NCI-H2196 (cell line): ENCODE results near the gene ZC2HC1C.
"Not testable (repeated sequence)": the region's sequence is repeated elsewhere in the genome, so short reads cannot be mapped to it uniquely, and the experiment has no call there.

ENCODE experiments used
- DNase-seq: peaks from one replicate; lab custom pipeline; 2025; ENCODE audit not compliant: unreplicated experiment; lab: John Stamatoyannopoulos, UW

The ZC2HC1C gene

DNA sequence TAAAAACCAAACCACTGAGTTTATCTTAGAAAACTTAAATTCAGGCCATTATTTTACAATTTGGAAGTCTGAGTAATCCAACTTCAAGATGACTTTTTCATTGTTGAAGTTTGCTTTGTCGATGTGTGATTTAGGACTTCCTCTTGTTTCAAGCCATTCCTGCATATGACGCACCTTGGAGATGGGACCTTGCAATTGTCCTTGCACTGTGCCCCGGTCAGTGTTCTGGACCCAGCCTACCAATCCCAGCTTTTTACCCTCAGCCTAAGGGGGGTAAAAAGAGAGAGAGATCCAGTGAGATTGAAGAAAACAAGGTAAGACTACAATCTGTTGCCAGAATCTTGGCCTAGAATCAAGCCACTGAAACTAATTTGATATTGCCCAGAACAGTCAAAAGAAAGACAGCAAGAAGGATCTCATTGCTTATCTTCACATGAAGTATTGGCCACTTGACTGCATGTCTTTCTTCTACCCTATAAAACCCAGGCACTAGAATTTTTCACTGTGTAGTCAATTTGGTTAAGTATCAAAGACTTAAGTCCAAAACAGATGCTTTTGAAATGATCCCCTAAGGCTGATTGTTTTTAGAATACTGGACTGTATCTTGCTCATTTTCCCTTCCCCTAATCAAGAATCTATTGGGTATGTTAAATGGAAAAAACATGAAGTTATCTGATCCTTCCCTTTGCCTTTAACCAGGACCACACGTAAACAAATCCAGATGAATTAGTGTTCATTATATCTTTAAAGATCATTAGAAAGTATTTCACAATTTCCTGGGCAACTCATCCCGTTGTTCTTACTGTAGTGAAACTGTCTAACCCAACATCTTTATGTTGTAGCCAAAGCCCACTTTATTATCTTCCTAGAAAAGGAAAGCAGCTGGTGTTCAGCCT, 15.8 kb upstream of the ZC2HC1C start:
- no peak for DNase-seq

DNA sequence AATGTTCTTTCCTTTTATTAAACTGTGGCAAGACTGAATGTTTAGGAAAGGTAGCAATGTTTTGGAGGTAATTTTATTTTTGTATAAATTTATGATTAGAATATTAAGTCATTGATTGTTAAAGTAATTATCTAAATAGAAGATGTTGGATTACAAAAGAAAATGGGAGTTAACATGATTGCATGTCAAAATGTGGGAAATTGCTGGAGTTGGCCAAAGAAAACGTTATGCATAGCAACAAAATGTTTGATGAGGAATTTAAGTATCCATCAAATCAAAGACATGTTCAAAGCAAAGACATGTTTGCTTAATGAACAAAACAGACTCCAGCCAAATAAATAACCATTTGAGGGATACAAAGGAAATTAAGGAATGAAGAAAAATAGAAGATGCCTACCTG, 15.0 kb upstream of the ZC2HC1C start:
- no peak for DNase-seq

DNA sequence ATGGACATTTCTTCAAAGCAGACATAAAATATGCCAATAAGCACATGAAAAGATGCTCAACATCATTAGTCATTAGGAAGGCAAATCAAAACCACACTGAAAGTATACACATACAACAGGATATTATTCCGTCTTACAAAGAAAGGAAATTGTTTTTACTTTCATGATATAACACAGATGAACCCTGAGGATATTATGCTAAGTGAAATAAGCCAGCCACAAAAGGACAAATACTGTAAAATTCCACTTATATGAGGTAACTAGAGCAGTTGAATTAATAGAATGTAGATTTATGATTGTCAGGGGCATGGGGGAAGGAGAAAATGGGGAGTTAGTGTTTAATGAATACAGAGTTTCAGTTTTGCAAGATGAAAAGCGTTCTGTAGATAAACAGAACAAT, 9.8 kb upstream of the ZC2HC1C start:
- DNase-seq = no peak

DNA sequence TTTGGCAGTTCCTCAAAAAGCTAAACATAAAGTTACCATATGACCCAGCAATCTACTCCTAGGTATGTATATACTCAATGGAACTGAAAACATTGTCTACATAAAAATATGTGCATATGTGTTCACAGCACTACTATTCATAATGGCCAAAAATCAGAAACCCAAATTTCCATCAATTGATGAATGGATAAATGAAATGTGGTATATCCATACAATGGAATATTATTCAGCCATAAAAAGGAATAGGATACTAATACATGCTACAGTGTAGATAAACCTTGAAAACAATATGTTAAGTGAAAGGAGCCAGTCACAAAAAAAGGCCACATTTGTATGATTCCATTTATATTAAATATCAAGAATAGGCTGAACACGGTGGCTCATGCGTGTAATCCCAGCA, 9.0 kb upstream of the ZC2HC1C start:
- DNase-seq = no peak

GRCh38 chr14:75063013-75063412, 6.4 kb upstream of the ZC2HC1C start:
- no peak for DNase-seq

- peak; percentile 96 for DNase-seq
These were observed 5.8 kb upstream of the ZC2HC1C start, which contains the start of gene ACYP1 for GRCh38 chr14:75063491-75064204. Gene ACYP1, minus strand, starts transcription at chr14:75064024. Its CDS starts 471 bp downstream, at chr14:75063553.

- DNase-seq = no peak
These were observed 5.3 kb upstream of the ZC2HC1C start for GRCh38 chr14:75064205-75064567.

- DNase-seq = no peak
These were observed 2.8 kb upstream of the ZC2HC1C start for GRCh38 chr14:75066691-75067090.

- no peak for DNase-seq
These were observed 2.2 kb upstream of the ZC2HC1C start for GRCh38 chr14:75067212-75067611.

DNA sequence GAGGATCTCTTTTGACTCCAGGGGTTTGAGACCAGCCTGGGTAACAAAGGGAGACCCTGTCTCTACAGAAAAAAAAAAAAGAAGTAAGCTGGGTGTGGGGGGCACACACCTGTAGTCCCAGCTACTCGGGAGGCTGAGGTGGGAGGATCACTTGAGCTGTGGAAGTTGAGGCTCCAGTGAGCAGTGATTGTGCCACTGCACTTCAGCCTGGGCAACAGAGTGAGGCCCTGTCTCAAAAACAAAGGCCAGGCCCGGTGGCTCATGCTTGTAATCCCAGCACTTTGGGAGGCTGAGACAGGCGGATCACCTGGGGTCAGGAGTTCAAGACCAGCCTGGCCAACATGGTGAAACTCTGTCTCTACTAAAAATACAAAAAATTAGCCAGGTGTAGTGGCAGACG, 1.7 kb upstream of the ZC2HC1C start:
- not testable (repeated sequence) for DNase-seq

- DNase-seq = peak; percentile 56
These were observed 934 bp upstream of the ZC2HC1C start for GRCh38 chr14:75068294-75069120.

DNA sequence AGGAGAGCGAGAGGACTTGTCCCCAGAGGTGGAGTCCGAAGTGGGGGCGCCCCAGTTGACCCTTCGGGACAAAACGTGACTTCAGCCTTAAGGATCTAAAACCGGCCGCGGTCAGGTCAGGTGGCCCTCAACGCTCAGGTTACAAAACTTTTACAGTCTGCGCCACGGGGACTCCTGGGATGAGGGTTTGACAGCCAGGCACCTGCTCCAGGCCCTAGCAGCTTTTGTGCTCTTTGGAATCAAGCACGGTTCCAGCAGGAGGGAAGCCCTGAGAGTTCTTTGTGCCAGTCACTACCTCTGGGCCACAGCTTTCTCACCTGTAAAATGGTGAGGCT, 337 bp downstream of the ZC2HC1C start:
- DNase-seq = peak; percentile 92

- no peak for DNase-seq
These were observed 942 bp downstream of the ZC2HC1C start for GRCh38 chr14:75070383-75070782.

DNA sequence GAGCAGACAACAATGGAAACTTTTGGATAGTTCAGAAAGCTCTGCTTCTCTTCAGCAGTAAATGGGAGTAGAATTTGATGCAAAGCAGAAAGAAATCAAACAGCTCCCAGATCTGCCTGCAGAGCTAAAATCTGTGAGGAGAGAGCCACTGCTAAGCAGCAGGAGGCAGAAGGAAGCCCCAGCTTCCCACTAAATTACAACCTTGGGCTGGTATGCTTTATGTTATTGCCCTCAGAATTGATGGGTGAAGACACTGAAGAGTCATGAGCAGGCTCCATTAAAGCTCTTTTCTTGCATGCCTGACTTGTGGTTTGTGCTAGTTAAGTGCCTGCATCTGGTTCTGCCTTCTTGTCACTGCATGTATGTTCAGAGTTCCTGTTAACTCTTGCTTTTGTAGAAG, 8.4 kb downstream of the ZC2HC1C start:
- DNase-seq = no peak

- DNase-seq = no peak
These were observed 10.1 kb downstream of the ZC2HC1C start for GRCh38 chr14:75079521-75079920.

GRCh38 chr14:75081660-75082229, 12.3 kb downstream of the ZC2HC1C start:
- no peak for DNase-seq

- no peak for DNase-seq
These were observed 13.8 kb downstream of the ZC2HC1C start for GRCh38 chr14:75083271-75083670.

DNA sequence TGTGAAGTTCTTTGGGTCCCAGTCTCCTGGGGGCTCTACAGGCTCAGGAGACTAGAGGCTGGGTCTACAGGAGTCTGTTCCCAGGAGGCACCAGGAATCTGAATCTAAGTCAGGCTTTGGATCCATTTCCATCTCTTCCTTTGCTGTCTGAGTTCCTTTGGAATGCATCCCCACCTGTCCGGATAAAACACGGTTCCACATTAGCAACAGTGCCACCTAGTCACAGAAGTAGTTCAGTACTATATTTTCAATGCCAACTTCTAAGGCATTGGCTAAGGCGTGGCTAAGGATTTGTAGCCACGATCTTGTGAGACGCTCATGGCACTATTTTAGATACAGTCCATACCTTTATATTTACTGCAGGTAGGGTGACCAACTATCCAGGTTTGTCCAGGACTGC, 15.1 kb downstream of the ZC2HC1C start:
- peak; percentile 45 for DNase-seq

DNA sequence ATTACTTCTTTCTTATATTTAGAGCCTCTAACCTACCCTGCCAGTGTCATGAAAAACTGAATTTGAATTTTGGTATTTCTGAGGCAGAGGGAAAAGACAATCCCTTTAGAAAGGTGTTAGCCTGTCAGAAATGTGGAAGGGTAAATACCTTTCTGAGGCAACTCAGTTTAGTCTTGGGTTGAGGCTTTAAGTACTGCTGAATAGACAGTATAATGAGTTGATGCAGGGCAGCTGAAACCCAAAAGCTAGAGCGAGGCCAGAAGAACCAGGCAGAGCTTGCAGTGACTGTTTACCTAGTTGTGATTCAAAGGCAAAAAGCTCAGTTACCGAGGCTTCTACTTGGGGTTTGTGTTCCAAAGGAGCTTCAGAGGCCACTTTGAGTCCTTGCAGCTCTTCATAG, 18.7 kb downstream of the ZC2HC1C start:
- no peak for DNase-seq

DNA sequence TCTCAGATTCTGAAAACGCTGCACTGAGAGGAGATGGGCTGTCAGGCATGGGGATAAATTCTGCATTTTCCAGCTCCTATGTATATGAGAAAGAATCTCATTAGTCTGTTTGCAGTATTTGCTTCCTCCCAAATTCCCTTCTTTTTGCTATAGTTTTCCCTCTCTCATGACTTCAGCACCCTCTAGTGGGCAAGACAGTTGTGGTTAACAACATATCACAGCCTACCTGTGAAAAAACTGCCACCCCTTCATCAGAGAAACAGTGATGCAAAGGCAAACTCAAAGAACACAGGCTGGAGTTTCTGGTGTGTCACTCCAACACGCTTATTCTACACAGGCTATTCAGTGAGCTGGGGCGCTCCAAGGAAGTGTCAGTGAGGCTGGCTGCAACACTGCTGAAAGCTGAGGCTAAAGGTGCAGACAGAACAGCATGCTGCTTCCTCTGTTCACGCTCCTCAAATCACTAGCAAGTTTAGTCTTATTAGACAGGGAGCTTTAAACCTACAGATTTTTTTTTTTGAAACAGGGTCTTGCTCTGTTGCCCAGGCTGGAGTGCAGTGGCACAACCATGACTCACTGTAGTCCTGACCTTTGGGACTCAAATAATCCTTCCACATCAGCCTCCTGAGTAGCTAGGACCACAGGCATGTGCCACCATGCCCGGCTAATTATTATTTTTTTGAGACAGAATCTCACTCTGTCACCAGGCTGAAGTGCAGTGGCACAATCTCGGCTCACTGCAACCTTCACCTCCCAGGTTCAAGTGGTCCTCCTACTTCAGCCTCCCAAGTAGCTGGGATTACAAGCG, 19.3 kb downstream of the ZC2HC1C start:
- peak; percentile 94 for DNase-seq
